Mesendoderm (in vitro differentiated cells): Measurements from ENCODE around the gene HS3ST1.

ENCODE experiments used
- DNase-seq: peaks from one replicate; pipeline ENCODE4 v3.0.0; 2013
- H2AK5ac ChIP-seq: 2 replicates; pipeline ENCODE4 v1.6.1; 2013; ENCODE audit warnings: low read length, inconsistent platforms
- H2BK120ac ChIP-seq: 2 replicates; pipeline ENCODE4 v1.6.1; 2013; ENCODE audit warnings: low read depth, mild to moderate bottlenecking, low read length, moderate library complexity, mixed read lengths
- H2BK15ac ChIP-seq: replicated peaks from 2 replicates; pipeline ENCODE4 v1.6.1; 2013; ENCODE audit warnings: low read depth, mild to moderate bottlenecking, moderate library complexity
- H2BK5ac ChIP-seq: 2 replicates; pipeline ENCODE4 v1.6.1; 2013; ENCODE audit warnings: low read length, inconsistent platforms
- H3K18ac ChIP-seq: 2 replicates; pipeline ENCODE4 v1.6.1; 2013; ENCODE audit warnings: mild to moderate bottlenecking, low read length, mixed read lengths
- H3K23ac ChIP-seq: one replicate; pipeline ENCODE4 v1.6.1; 2013; ENCODE audit warnings: low read length
- H3K27ac ChIP-seq: 2 replicates; pipeline ENCODE4 v1.5.1; 2013; ENCODE audit warnings: low read depth, mild to moderate bottlenecking, inconsistent platforms, low read length, moderate library complexity
- H3K27me3 ChIP-seq: 2 replicates; pipeline ENCODE4 v1.6.1; 2013; ENCODE audit warnings: low read length, control low read depth, mild to moderate bottlenecking, inconsistent platforms; ENCODE audit not compliant: insufficient read depth, poor library complexity
- H3K36me3 ChIP-seq: 2 replicates; pipeline ENCODE4 v1.6.1; 2013; ENCODE audit warnings: low read length, inconsistent platforms; ENCODE audit not compliant: control insufficient read depth, insufficient read depth
- H3K4ac ChIP-seq: one replicate; pipeline ENCODE4 v1.6.1; 2013; ENCODE audit warnings: low read depth, mild to moderate bottlenecking, low read length, moderate library complexity
- H3K4me1 ChIP-seq: 2 replicates; pipeline ENCODE4 v1.6.1; 2013; ENCODE audit warnings: low read depth, low read length, inconsistent platforms; ENCODE audit not compliant: control insufficient read depth
- H3K4me2 ChIP-seq: 2 replicates; pipeline ENCODE4 v1.6.1; 2013; ENCODE audit warnings: low read length
- H3K4me3 ChIP-seq: 2 replicates; pipeline ENCODE4 v1.5.1; 2013; ENCODE audit warnings: mild to moderate bottlenecking, low read length
- H3K56ac ChIP-seq: one replicate; pipeline ENCODE4 v1.6.1; 2013; ENCODE audit warnings: low read length
- H3K79me1 ChIP-seq: 2 replicates; pipeline ENCODE4 v1.6.1; 2013; ENCODE audit warnings: low read length, inconsistent platforms
- H3K79me2 ChIP-seq: 2 replicates; pipeline ENCODE4 v1.6.1; 2013; ENCODE audit warnings: mild to moderate bottlenecking, low read length; ENCODE audit not compliant: control insufficient read depth, insufficient read depth
- H3K9ac ChIP-seq: 2 replicates; pipeline ENCODE4 v1.6.1; 2013; ENCODE audit warnings: low read length, inconsistent platforms
- H4K5ac ChIP-seq: one replicate; pipeline ENCODE4 v1.6.1; 2013; ENCODE audit warnings: low read length
- H4K8ac ChIP-seq: one replicate; pipeline ENCODE4 v1.6.1; 2013; ENCODE audit warnings: low read depth, mild to moderate bottlenecking, control low read depth, low read length, moderate library complexity
- WGBS: extraction: QIAGEN DNeasy Blood & Tissue Kit; methylation state at CpG from one replicate; pipeline ENCODE4 v1.1.7; 2013; ENCODE audit warnings: low lambda C conversion rate, missing lambda C conversion rate; ENCODE audit not compliant: insufficient coverage; ENCODE audit errors: extremely low coverage; 5-methylcytosine and 5-hydroxymethylcytosine counted together

HS3ST1 gene

DNA sequence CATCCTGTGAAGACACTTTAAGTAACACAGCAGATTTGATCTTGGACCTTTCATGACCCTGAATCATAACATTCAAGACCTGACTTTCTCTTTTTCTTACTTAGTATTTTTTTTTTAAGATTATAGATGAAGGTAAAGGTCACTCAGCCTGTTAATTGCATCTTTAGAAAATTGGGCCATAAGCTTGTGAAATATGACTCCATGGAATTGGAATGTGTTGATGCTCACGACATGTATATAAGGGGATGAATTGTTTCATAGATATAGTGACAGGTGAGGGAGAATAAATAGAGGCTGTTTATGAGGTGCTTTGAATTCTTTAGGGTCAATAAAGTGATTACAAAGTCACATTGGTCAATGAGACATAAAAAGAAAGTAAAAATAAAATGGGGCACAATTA is 27.7 kb upstream of the HS3ST1 start:
- no peak overlapping the region for H2BK5ac ChIP-seq
- H3K27ac ChIP-seq = no peak overlapping the region
- no peak overlapping the region for H4K5ac ChIP-seq
- H3K4me3 ChIP-seq = no peak overlapping the region
- H3K4ac ChIP-seq = no peak overlapping the region
- no peak overlapping the region for H3K9ac ChIP-seq
- H3K56ac ChIP-seq = no peak overlapping the region
- no peaks in the 10 kb centered on the region for H3K27me3 ChIP-seq
- DNase-seq = no peak
- no peaks in the 10 kb centered on the region for H3K79me2 ChIP-seq
- H3K23ac ChIP-seq = no peak overlapping the region
- no peaks in the 10 kb centered on the region for H3K36me3 ChIP-seq
- no peak overlapping the region for H2AK5ac ChIP-seq
- H2BK120ac ChIP-seq = no peak overlapping the region
- H2BK15ac ChIP-seq = no peak overlapping the region
- no peaks in the 10 kb centered on the region for H3K4me1 ChIP-seq
- WGBS = no CpG with 5 or more reads among the region's 1 CpG
- H3K18ac ChIP-seq = no peak overlapping the region
- no peaks in the 10 kb centered on the region for H3K79me1 ChIP-seq
- no peak overlapping the region for H3K4me2 ChIP-seq
- no peak overlapping the region for H4K8ac ChIP-seq

DNA sequence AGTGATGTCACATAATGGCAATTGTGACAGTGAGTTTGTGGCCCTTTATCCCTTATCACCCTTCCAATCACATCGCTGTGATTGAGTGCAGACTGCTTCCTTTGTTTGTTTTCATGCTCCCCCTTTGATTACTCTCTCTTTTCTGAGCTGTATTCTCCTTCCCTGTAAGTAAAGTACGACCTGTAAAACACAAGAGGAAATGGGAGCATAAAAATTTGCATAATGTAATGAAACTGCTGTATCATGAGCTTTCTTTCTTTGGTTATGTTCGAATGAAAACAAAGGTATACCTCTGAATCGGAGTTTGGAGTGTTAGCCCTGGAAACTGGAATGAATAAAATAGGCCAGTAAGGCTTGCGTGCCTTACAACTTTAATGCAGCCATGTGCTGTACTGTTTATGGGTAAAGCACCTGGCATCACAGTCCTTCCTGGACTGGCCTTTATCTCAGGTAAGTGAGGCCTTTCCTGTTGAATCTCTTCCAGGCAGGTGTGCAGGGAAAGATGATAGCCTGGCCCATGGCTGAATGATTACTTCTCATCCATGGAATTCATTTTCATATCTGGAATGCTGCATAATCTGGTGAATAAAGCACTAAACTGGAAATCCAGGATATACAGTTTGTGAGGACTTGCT is 26.6 kb upstream of the HS3ST1 start:
- WGBS = no CpG with 5 or more reads among the region's 5 CpGs
- Histone ChIP-seq H3K36me3 (no peaks in the 10 kb centered on the region), H2BK120ac (no peak overlapping the region)

DNA sequence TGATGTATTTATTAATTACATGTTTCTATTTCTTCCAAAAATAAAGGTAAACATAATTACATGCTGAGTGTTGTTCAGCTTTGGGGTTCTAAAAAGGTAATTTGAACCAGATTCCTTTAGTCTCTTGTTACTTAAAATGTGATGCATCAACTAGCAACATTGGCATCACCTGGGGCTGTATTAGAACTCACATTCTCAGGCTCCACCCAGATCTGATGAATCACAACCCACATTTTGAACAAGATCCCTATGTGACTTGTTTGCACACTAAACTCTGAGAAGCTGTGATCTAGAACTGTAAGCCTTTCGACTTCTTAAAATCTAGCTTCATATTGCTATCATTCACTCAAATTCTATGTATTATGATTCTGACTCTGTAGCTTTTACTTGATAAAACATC is 23.0 kb upstream of the HS3ST1 start:
- WGBS = no CpG with 5 or more reads among the region's 1 CpG
- Histone ChIP-seq H3K27me3 (no peaks in the 10 kb centered on the region), H2BK5ac (no peak overlapping the region), H2AK5ac (no peak overlapping the region), H3K18ac (no peak overlapping the region), H3K4me1 (no peaks in the 10 kb centered on the region), H3K23ac (no peak overlapping the region), H4K8ac (no peak overlapping the region), H3K27ac (no peak overlapping the region), H3K4me2 (no peak overlapping the region), H3K9ac (no peak overlapping the region), H3K4me3 (no peak overlapping the region), H3K79me1 (no peaks in the 10 kb centered on the region), H3K56ac (no peak overlapping the region), H2BK15ac (no peak overlapping the region), H4K5ac (no peak overlapping the region), H2BK120ac (no peak overlapping the region), H3K36me3 (no peaks in the 10 kb centered on the region), H3K4ac (no peak overlapping the region), H3K79me2 (no peaks in the 10 kb centered on the region)
- no peak for DNase-seq

More for the DNA sequence above, 26.6 kb upstream of the HS3ST1 start:
- no peak overlapping the region for H2BK5ac ChIP-seq
- no peak overlapping the region for H3K27ac ChIP-seq
- no peak overlapping the region for H4K8ac ChIP-seq
- no peak overlapping the region for H2BK15ac ChIP-seq
- H3K79me1 ChIP-seq = no peaks in the 10 kb centered on the region
- H3K4me3 ChIP-seq = no peak overlapping the region
- H3K56ac ChIP-seq = no peak overlapping the region
- no peak overlapping the region for H3K9ac ChIP-seq
- H3K23ac ChIP-seq = no peak overlapping the region
- H3K27me3 ChIP-seq = no peaks in the 10 kb centered on the region
- no peak overlapping the region for H3K18ac ChIP-seq
- no peaks in the 10 kb centered on the region for H3K4me1 ChIP-seq
- H3K79me2 ChIP-seq = no peaks in the 10 kb centered on the region
- no peak for DNase-seq
- H2AK5ac ChIP-seq = no peak overlapping the region
- H3K4me2 ChIP-seq = no peak overlapping the region
- no peak overlapping the region for H3K4ac ChIP-seq
- H4K5ac ChIP-seq = no peak overlapping the region

DNA sequence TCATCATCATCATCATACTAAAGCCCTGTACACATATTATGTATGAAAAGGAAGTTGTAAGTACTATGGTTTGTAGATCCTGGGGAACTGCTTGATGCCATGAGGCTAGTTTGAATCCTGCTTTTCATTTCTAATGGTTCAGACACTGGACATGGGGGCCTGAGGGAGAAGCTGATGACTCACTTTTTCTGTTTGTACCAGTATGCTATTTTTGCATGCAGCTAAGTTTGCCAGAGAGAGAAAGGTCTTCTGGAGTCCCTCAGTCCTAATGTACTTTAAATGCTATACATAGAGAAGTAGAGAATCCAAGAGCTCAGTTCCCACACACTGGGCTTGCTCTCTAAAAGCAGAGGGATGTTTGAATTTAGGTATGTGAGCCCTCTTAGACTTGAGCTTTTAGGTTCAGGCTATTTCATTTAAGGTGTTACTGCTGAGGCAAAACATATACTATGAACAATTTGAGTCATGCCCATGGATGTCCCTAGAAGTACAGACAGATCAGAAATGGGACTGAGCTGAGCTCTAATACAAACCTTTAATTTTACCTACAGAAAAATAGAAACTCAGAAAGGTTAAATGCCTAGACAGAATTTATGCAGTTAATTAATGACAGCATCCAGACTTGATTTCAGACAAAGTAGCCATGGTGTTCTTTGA is 17.6 kb upstream of the HS3ST1 start:
- no peak overlapping the region for H2BK15ac ChIP-seq
- no peak overlapping the region for H3K4me3 ChIP-seq

DNA sequence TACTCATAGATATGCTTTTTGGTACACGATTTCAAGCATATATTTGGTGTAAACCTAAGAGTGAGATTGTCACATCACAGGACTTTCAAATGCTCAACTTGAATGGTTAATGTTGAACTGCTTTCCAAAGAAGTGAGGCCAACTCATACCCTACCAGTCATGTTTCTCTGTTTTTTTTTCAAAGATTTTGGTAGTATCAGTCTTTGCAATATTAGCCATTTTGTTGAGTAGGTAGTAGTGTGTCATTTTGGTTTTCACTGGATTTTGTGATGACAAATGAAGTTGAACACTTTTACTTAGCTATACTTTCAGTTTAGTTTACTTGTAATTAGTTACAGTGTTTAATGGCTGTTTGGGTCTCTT is 12.5 kb upstream of the HS3ST1 start:
- no peak overlapping the region for H3K9ac ChIP-seq
- H3K27ac ChIP-seq = no peak overlapping the region
- DNase-seq = no peak
- no peak overlapping the region for H3K18ac ChIP-seq
- no peak overlapping the region for H3K4me3 ChIP-seq
- no peaks in the 10 kb centered on the region for H3K27me3 ChIP-seq
- no peaks in the 10 kb centered on the region for H3K79me1 ChIP-seq
- H4K5ac ChIP-seq = no peak overlapping the region
- H3K4me1 ChIP-seq = no peaks in the 10 kb centered on the region
- H3K56ac ChIP-seq = no peak overlapping the region
- no peak overlapping the region for H3K4ac ChIP-seq
- H3K36me3 ChIP-seq = no peaks in the 10 kb centered on the region
- H3K23ac ChIP-seq = no peak overlapping the region
- no peaks in the 10 kb centered on the region for H3K79me2 ChIP-seq
- H2BK15ac ChIP-seq = no peak overlapping the region
- WGBS = no CpG with 5 or more reads among the region's 1 CpG
- H2BK5ac ChIP-seq = no peak overlapping the region
- no peak overlapping the region for H3K4me2 ChIP-seq
- no peak overlapping the region for H4K8ac ChIP-seq
- H2AK5ac ChIP-seq = no peak overlapping the region
- no peak overlapping the region for H2BK120ac ChIP-seq

More for the DNA sequence above, 17.6 kb upstream of the HS3ST1 start:
- Histone ChIP-seq H4K5ac (no peak overlapping the region), H2BK120ac (no peak overlapping the region), H2AK5ac (no peak overlapping the region), H3K4me1 (no peaks in the 10 kb centered on the region), H3K4ac (no peak overlapping the region), H3K4me2 (no peak overlapping the region), H3K27ac (no peak overlapping the region), H3K9ac (no peak overlapping the region), H4K8ac (no peak overlapping the region), H3K27me3 (no peaks in the 10 kb centered on the region), H2BK5ac (no peak overlapping the region), H3K79me1 (no peaks in the 10 kb centered on the region), H3K23ac (no peak overlapping the region), H3K18ac (no peak overlapping the region), H3K56ac (no peak overlapping the region), H3K79me2 (no peaks in the 10 kb centered on the region), H3K36me3 (no peaks in the 10 kb centered on the region)
- DNase-seq = no peak
